Pancreas (tissue), 10 donors: ENCODE measurements around the gene SLC1A1. TPM values are rescaled to one million over a fixed set of nuclear protein-coding genes. Genes with fewer than 3 reads are reported as not detected.
"Not testable (repeated sequence)": the region's sequence is repeated elsewhere in the genome, so short reads cannot be mapped to it uniquely, and the experiment has no call there.

Source experiments
- ATAC-seq, 4 donors: fragments of 200-7000 bp; cut with Tn5 transposase; one replicate each; pipeline versions ENCODE4 v1.8.0 to v1.9.1; 2020; ENCODE audit warnings: mild to moderate bottlenecking in 4 of 4, moderate library complexity in 4 of 4
- DNase-seq, 6 donors: peaks; one replicate each; pipeline ENCODE4 v3.0.0-alpha.2; 2020
- FAIRE-seq: peaks from 2 replicates; lab custom pipeline; 2012; peaks lifted over from hg19 to GRCh38; lab: Jason Lieb, UNC
- H3K27ac ChIP-seq, 4 donors: fragments of 200-600 bp; sonication (generic); 1 replicate in 3 of 4; 2 replicates in 1 of 4; pipeline versions ENCODE4 v1.5.0 to v1.8.0; 2020
- H3K27me3 ChIP-seq, 4 donors: fragments of 200-600 bp; one replicate each; pipeline ENCODE4 v1.8.0; 2021
- H3K36me3 ChIP-seq, 3 donors: fragments of 200-600 bp; sonication (generic) in 1 of 3; one replicate each; pipeline versions ENCODE4 v1.5.0 to v1.8.0; 2020 to 2021
- H3K4me1 ChIP-seq, 3 donors: fragments of 200-600 bp; one replicate each; pipeline ENCODE4 v1.8.0; 2021
- H3K4me3 ChIP-seq, 4 donors: fragments of 200-600 bp; sonication (generic) in 2 of 4; one replicate each; pipeline versions ENCODE4 v1.5.0 to v1.8.0; 2020 to 2021
- H3K9me3 ChIP-seq, 4 donors: fragments of 200-600 bp; one replicate each; pipeline ENCODE4 v1.8.0; 2021
- WGBS, 2 donors: extraction: QIAGEN DNeasy Blood & Tissue Kit; methylation state at CpG; one replicate each; pipeline ENCODE4 v1.1.7; 2013; 5-methylcytosine and 5-hydroxymethylcytosine counted together
- intact Hi-C, 3 donors: fragments of 100-400 bp; cut with DNase I; formaldehyde crosslinking; loops; one replicate each; pipeline versions ENCODE4 v1.11.1 to v1.14.2; 2022
- polyA plus RNA-seq, 2 donors: library from polyadenylated mRNA; stranded (reverse); fragments of 200-250 nt; gene quantifications; one replicate each; pipeline ENCODE4 v1.2.3, GENCODE V29; 2013
- total RNA-seq, 6 donors: library from RNA; stranded (reverse); fragmentation: NEBNext Ultra II Directional in 4 of 6; extraction: Animal tissue kit (Norgen Biotek cat#: 25700) in 4 of 6; gene quantifications; one replicate each; pipeline versions ENCODE4 v1.2.1 to v1.2.4, GENCODE V29; 2021 to 2023
- TF ChIP-seq, protein P1 (sequence below), 4 donors: fragments of 200-600 bp; sonication (generic) in 3 of 4; IDR thresholded peaks; one replicate each; pipeline versions ENCODE4 v1.5.0 to v1.8.0; 2021; ENCODE audit warnings: antibody characterized with exemption in 4 of 4
- donor health status: healthy with polysubstance abuse.
- donor health status: DM: no; HTN: no; CAD: no; lungs with moderate emphysema.
- donor health status: DM: no; HTN: no; CAD: no.
- donor health status: control.
- donor health status: control.
- donor health status: Bipolar disorder and iron deficiency.
- donor health status: DM: yes; HTN: yes; CAD: no.
- donor health status: DM: no; HTN: no; CAD: no.
- donor health status: DM: no; HTN: no; CAD: no.
- donor health status: DM: yes; HTN: yes; CAD: no.

Gene SLC1A1
- total and polyA plus RNA-seq, 8 donors: 1.3 to 4.9 (median 2.5) TPM

GRCh38 chr9:4530375-4530774 lies 40.1 kb downstream of the SLC1A1 start:
- no peak overlapping the region for H3K4me3 ChIP-seq
- H3K4me1 ChIP-seq: no peaks in the 10 kb centered on the region
- no peak overlapping the region for H3K27ac ChIP-seq
- FAIRE-seq: no peak
- TF ChIP-seq, protein P1, sequence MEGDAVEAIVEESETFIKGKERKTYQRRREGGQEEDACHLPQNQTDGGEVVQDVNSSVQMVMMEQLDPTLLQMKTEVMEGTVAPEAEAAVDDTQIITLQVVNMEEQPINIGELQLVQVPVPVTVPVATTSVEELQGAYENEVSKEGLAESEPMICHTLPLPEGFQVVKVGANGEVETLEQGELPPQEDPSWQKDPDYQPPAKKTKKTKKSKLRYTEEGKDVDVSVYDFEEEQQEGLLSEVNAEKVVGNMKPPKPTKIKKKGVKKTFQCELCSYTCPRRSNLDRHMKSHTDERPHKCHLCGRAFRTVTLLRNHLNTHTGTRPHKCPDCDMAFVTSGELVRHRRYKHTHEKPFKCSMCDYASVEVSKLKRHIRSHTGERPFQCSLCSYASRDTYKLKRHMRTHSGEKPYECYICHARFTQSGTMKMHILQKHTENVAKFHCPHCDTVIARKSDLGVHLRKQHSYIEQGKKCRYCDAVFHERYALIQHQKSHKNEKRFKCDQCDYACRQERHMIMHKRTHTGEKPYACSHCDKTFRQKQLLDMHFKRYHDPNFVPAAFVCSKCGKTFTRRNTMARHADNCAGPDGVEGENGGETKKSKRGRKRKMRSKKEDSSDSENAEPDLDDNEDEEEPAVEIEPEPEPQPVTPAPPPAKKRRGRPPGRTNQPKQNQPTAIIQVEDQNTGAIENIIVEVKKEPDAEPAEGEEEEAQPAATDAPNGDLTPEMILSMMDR (IDR thresholded peaks at IDR 0.05): no peak
- intact Hi-C loops: no loop called here
- H3K9me3 ChIP-seq: no peaks in the 10 kb centered on the region
- no peaks in the 10 kb centered on the region for H3K27me3 ChIP-seq
- DNase-seq: no peak
- ATAC-seq: peak in 1 of 4 donors; percentile 35
- WGBS, 2 donors: 85 to 90% methylated on average over 6 of the region's 6 CpGs
- no peaks in the 10 kb centered on the region for H3K36me3 ChIP-seq

- DNase-seq, ATAC-seq, intact Hi-C loops, H3K9me3 ChIP-seq, H3K36me3 ChIP-seq, FAIRE-seq, H3K27me3 ChIP-seq, H3K4me3 ChIP-seq, H3K4me1 ChIP-seq, H3K27ac ChIP-seq: not testable (repeated sequence)
- 88 to 95% methylated on average over 3 of the region's 3 CpGs for WGBS, 2 donors
These were observed 40.6 kb downstream of the SLC1A1 start for GRCh38 chr9:4530831-4531230.

- FAIRE-seq, H3K4me1 ChIP-seq, H3K9me3 ChIP-seq, ATAC-seq, H3K36me3 ChIP-seq, intact Hi-C loops, H3K27me3 ChIP-seq, DNase-seq, H3K4me3 ChIP-seq, H3K27ac ChIP-seq: not testable (repeated sequence)
- 68 to 87% methylated on average over 8 of the region's 8 CpGs for WGBS, 2 donors
These were observed 41.1 kb downstream of the SLC1A1 start for GRCh38 chr9:4531355-4531754.

DNA sequence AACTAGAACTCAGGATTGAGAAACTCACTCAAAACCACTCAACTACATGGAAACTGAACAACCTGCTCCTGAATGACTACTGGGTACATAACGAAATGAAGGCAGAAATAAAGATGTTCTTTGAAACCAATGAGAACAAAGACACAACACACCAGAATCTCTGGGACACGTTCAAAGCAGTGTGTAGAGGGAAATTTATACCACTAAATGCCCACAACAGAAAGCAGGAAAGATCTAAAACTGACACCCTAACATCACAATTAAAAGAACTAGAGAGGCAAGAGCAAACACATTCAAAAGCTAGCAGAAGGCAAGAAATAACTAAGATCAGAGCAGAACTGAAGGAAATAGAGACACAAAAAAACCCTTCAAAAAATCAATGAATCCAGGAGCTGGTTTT lies 43.6 kb downstream of the SLC1A1 start:
- not testable (repeated sequence) for H3K27ac ChIP-seq

GRCh38 chr9:4536196-4536595 lies 45.9 kb downstream of the SLC1A1 start:
- H3K4me1 ChIP-seq, H3K27ac ChIP-seq, H3K36me3 ChIP-seq, H3K9me3 ChIP-seq, FAIRE-seq, intact Hi-C loops, H3K4me3 ChIP-seq, H3K27me3 ChIP-seq, ATAC-seq, DNase-seq: not testable (repeated sequence)
- WGBS, 2 donors: 88 to 100% methylated on average over 1 of the region's 1 CpG

More for the DNA sequence above, 43.6 kb downstream of the SLC1A1 start:
- H3K4me1 ChIP-seq, H3K9me3 ChIP-seq, H3K36me3 ChIP-seq, H3K4me3 ChIP-seq, H3K27me3 ChIP-seq, ATAC-seq, intact Hi-C loops, DNase-seq, FAIRE-seq: not testable (repeated sequence)
- 72 to 82% methylated on average over 1 of the region's 2 CpGs for WGBS, 2 donors

- TF ChIP-seq, protein P1 (IDR thresholded peaks at IDR 0.05): no peak
- no peak overlapping the region for H3K4me3 ChIP-seq
- FAIRE-seq (peak; percentile 23), DNase-seq (no peak), ATAC-seq (no peak)
- H3K27ac ChIP-seq: no peak overlapping the region
- WGBS, 2 donors: 93% methylated on average over 1 of the region's 1 CpG
- no peaks in the 10 kb centered on the region for H3K9me3 ChIP-seq
- intact Hi-C loops: no loop called here
- H3K36me3 ChIP-seq: no peaks in the 10 kb centered on the region
- H3K27me3 ChIP-seq: no peaks in the 10 kb centered on the region
- H3K4me1 ChIP-seq: no peaks in the 10 kb centered on the region
These were observed 47.3 kb downstream of the SLC1A1 start for GRCh38 chr9:4537581-4537980.

GRCh38 chr9:4538107-4538506 lies 47.8 kb downstream of the SLC1A1 start:
- H3K4me3 ChIP-seq: no peak overlapping the region
- ATAC-seq (no peak), DNase-seq (no peak), FAIRE-seq (no peak)
- H3K9me3 ChIP-seq: no peaks in the 10 kb centered on the region
- 58 to 60% methylated on average over 2 of the region's 2 CpGs for WGBS, 2 donors
- H3K27ac ChIP-seq: no peak overlapping the region
- intact Hi-C loops: no loop called here
- TF ChIP-seq, protein P1 (IDR thresholded peaks at IDR 0.05): no peak
- no peaks in the 10 kb centered on the region for H3K27me3 ChIP-seq
- no peaks in the 10 kb centered on the region for H3K4me1 ChIP-seq
- no peaks in the 10 kb centered on the region for H3K36me3 ChIP-seq
